GM23338 (cell line): Measurements from ENCODE around the gene C1GALT1C1L. TPM values are rescaled to one million over a fixed set of nuclear protein-coding genes. Genes with fewer than 3 reads are reported as not detected.

Experiments
- ATAC-seq: fragments of 200-7000 bp; cut with Tn5 transposase; 3 replicates; pipeline ENCODE4 v1.9.1; 2020
- DNase-seq: peaks from one replicate; pipeline ENCODE4 v3.0.0-alpha.2; 2015; ENCODE audit warnings: low spot score
- H2AFZ ChIP-seq: fragments of 200-600 bp; sonication (generic); 2 replicates; pipeline ENCODE4 v1.8.0; 2016; ENCODE audit warnings: antibody characterized with exemption, mild to moderate bottlenecking, moderate library complexity
- H3F3A ChIP-seq: fragments of 200-600 bp; sonication (generic); replicated peaks from 2 replicates; pipeline ENCODE4 v1.8.0; 2017; ENCODE audit warnings: antibody characterized with exemption, mixed run types, low read depth
- H3K27ac ChIP-seq: fragments of 200-600 bp; sonication (generic); 2 replicates; pipeline ENCODE4 v1.6.1; 2016; ENCODE audit warnings: low read depth
- H3K27me3 ChIP-seq: fragments of 200-600 bp; sonication (generic); 2 replicates; pipeline ENCODE4 v1.8.0; 2016; ENCODE audit warnings: mild to moderate bottlenecking, mixed run types, moderate library complexity; ENCODE audit not compliant: insufficient read depth
- H3K36me3 ChIP-seq: fragments of 200-600 bp; sonication (generic); 2 replicates; pipeline ENCODE4 v1.8.0; 2016; ENCODE audit warnings: mild to moderate bottlenecking; ENCODE audit not compliant: insufficient read depth
- H3K4me1 ChIP-seq: fragments of 200-600 bp; sonication (generic); 2 replicates; pipeline ENCODE4 v1.8.0; 2016; ENCODE audit warnings: mild to moderate bottlenecking, moderate library complexity; ENCODE audit not compliant: insufficient read depth
- H3K4me2 ChIP-seq: fragments of 200-600 bp; sonication (generic); 2 replicates; pipeline ENCODE4 v1.7.1; 2017; ENCODE audit warnings: mixed run types
- H3K4me3 ChIP-seq: fragments of 200-600 bp; sonication (generic); 2 replicates; pipeline ENCODE4 v1.6.1; 2016; ENCODE audit warnings: mixed run types
- H3K79me2 ChIP-seq: fragments of 200-600 bp; sonication (generic); replicated peaks from 2 replicates; pipeline ENCODE4 v1.8.0; 2017; ENCODE audit warnings: mild to moderate bottlenecking; ENCODE audit not compliant: insufficient read depth
- H3K9me2 ChIP-seq: fragments of 200-600 bp; sonication (generic); 2 replicates; pipeline ENCODE4 v1.8.0; 2017; ENCODE audit not compliant: insufficient read depth
- H4K20me1 ChIP-seq: fragments of 200-600 bp; sonication (generic); replicated peaks from 2 replicates; pipeline ENCODE4 v1.8.0; 2017; ENCODE audit warnings: mild to moderate bottlenecking; ENCODE audit not compliant: insufficient read depth
- H3K27ac Mint-ChIP-seq: 2 replicates; pipeline ENCODE4 v1.8.0; 2020; ENCODE audit warnings: inconsistent platforms, mild to moderate bottlenecking, moderate library complexity, mixed read lengths
- H3K27me3 Mint-ChIP-seq: 3 replicates; pipeline ENCODE4 v1.8.0; 2022; ENCODE audit warnings: low read depth, mild to moderate bottlenecking, moderate library complexity, mixed read lengths, inconsistent platforms; ENCODE audit not compliant: insufficient read depth, poor library complexity
- H3K36me3 Mint-ChIP-seq: 3 replicates; pipeline ENCODE4 v1.8.0; 2021; ENCODE audit warnings: low read depth, mild to moderate bottlenecking, inconsistent platforms, moderate library complexity, mixed read lengths
- H3K4me1 Mint-ChIP-seq: 3 replicates; pipeline ENCODE4 v1.8.0; 2020; ENCODE audit warnings: mild to moderate bottlenecking, inconsistent platforms, mixed read lengths
- H3K4me3 Mint-ChIP-seq: 3 replicates; pipeline ENCODE4 v1.8.0; 2021; ENCODE audit warnings: moderate library complexity, mild to moderate bottlenecking, inconsistent platforms, mixed read lengths
- H3K9me3 Mint-ChIP-seq: 3 replicates; pipeline ENCODE4 v1.8.0; 2020; ENCODE audit warnings: moderate library complexity, mild to moderate bottlenecking, inconsistent platforms, mixed read lengths
- CREB1 ChIP-seq: fragments of 250-450 bp; sonication (Bioruptor Pico); IDR thresholded peaks from 2 replicates; pipeline ENCODE4 v1.5.0; 2020; ENCODE audit warnings: low read depth, mild to moderate bottlenecking, moderate library complexity
- CTCF ChIP-seq, 2 experiments: fragments of 200-600 bp in 1 of 2; sonication (generic) in 1 of 2; conservative IDR thresholded peaks; 2 replicates each; pipeline versions ENCODE4 v1.5.1 to v1.6.1; 2016 to 2017; ENCODE audit warnings: antibody characterized with exemption in 2 of 2, low read depth in 2 of 2, mild to moderate bottlenecking in 2 of 2, moderate library complexity in 1 of 2
- ETS1 ChIP-seq: IDR thresholded peaks from 2 replicates; pipeline ENCODE4 v1.6.1; 2016; ENCODE audit warnings: antibody characterized with exemption
- EZH2 ChIP-seq: fragments of 200-600 bp; sonication (generic); IDR thresholded peaks from one replicate; pipeline ENCODE4 v1.8.0; 2017; ENCODE audit warnings: antibody characterized with exemption, mild to moderate bottlenecking, low read depth; ENCODE audit not compliant: unreplicated experiment
- EZH2phosphoT487 ChIP-seq: fragments of 200-600 bp; sonication (generic); IDR thresholded peaks from one replicate; pipeline ENCODE4 v1.8.1; 2018; ENCODE audit warnings: antibody characterized with exemption; ENCODE audit not compliant: unreplicated experiment
- JUNB ChIP-seq: IDR thresholded peaks from one replicate; pipeline ENCODE4 v1.6.1; 2016; ENCODE audit warnings: antibody characterized with exemption; ENCODE audit not compliant: unreplicated experiment
- NANOG ChIP-seq: IDR thresholded peaks from 2 replicates; pipeline ENCODE4 v1.6.1; 2016; ENCODE audit warnings: antibody characterized with exemption, borderline replicate concordance
- POLR2AphosphoS5 ChIP-seq: IDR thresholded peaks from 2 replicates; pipeline ENCODE4 v1.6.1; 2016; ENCODE audit warnings: antibody characterized with exemption, low read depth
- STAT1 ChIP-seq: IDR thresholded peaks from one replicate; pipeline ENCODE4 v1.6.1; 2016; ENCODE audit warnings: antibody characterized with exemption; ENCODE audit not compliant: unreplicated experiment
- ZNF114 ChIP-seq: fragments of 250-450 bp; sonication (Bioruptor Pico); IDR thresholded peaks from 2 replicates; pipeline ENCODE4 v1.5.0; 2020; ENCODE audit warnings: mild to moderate bottlenecking, moderate library complexity
- ZNF331 ChIP-seq: fragments of 250-450 bp; sonication (Bioruptor Pico); IDR thresholded peaks from 2 replicates; pipeline ENCODE4 v1.5.0; 2020; ENCODE audit warnings: low read depth, mild to moderate bottlenecking, moderate library complexity
- polyA plus RNA-seq: library from polyadenylated mRNA; unstranded; fragments of >200 nt; fragmentation: Nextera tagmentation; extraction: Ambion mirVana; gene quantifications from 2 replicates; pipeline ENCODE4 v1.2.1, GENCODE V29; 2016
- total RNA-seq: library from RNA; depleted of rRNA; stranded (reverse); fragments of >200 nt; shearing (Covaris generic); gene quantifications from 2 replicates; pipeline ENCODE4 v1.2.3, GENCODE V29; 2014
- TF ChIP-seq, protein P1 (sequence below): IDR thresholded peaks from one replicate; pipeline ENCODE4 v1.6.1; 2018; ENCODE audit warnings: antibody characterized with exemption; ENCODE audit not compliant: unreplicated experiment
- TF ChIP-seq, protein P2 (sequence below): fragments of 250-450 bp; sonication (Bioruptor Pico); IDR thresholded peaks from 2 replicates; pipeline ENCODE4 v1.5.0; 2020; ENCODE audit warnings: mild to moderate bottlenecking, moderate library complexity

Gene C1GALT1C1L
- total and polyA plus RNA-seq, 2 experiments from 2014 or later = 0.17 to 0.99 TPM

GRCh38 chr2:43710866-43711265, 34.6 kb upstream of the C1GALT1C1L start (continued):
- no peak for TF ChIP-seq EZH2

- Histone ChIP-seq H3K27me3 (no peaks in the 10 kb centered on the region), H2AFZ (no peak overlapping the region), H4K20me1 (no peaks in the 10 kb centered on the region), H3K4me2 (no peak overlapping the region), H3K4me1 (peaks cover under 1% of the 10 kb centered on the region; the same call in 1 of the 2 replicates), H3K9me2 (no peaks in the 10 kb centered on the region), H3K79me2 (no peaks in the 10 kb centered on the region), H3K27ac (no peak overlapping the region), H3K4me3 (no peak overlapping the region), H3K36me3 (no peaks in the 10 kb centered on the region), H3F3A (no peaks in the 10 kb centered on the region)
- H3K9me3 Mint-ChIP-seq = no peaks in the 10 kb centered on the region
- no peak overlapping the region for H3K27ac Mint-ChIP-seq
- H3K27me3 Mint-ChIP-seq = no peaks in the 10 kb centered on the region
- DNase-seq (no peak), ATAC-seq (no peak)
- TF ChIP-seq ETS1 = no peak
- no peak for TF ChIP-seq NANOG
- TF ChIP-seq STAT1 = no peak
- TF ChIP-seq POLR2AphosphoS5 = no peak
- TF ChIP-seq EZH2phosphoT487 = no peak
- no peak for TF ChIP-seq ZNF331 (CRISPR knock-in tag)
- TF ChIP-seq CTCF (conservative IDR thresholded peaks at IDR 0.05; ENCODE audit: low read depth in 2 of 2) = no peak
- TF ChIP-seq EZH2 = no peak
- TF ChIP-seq, protein P1, sequence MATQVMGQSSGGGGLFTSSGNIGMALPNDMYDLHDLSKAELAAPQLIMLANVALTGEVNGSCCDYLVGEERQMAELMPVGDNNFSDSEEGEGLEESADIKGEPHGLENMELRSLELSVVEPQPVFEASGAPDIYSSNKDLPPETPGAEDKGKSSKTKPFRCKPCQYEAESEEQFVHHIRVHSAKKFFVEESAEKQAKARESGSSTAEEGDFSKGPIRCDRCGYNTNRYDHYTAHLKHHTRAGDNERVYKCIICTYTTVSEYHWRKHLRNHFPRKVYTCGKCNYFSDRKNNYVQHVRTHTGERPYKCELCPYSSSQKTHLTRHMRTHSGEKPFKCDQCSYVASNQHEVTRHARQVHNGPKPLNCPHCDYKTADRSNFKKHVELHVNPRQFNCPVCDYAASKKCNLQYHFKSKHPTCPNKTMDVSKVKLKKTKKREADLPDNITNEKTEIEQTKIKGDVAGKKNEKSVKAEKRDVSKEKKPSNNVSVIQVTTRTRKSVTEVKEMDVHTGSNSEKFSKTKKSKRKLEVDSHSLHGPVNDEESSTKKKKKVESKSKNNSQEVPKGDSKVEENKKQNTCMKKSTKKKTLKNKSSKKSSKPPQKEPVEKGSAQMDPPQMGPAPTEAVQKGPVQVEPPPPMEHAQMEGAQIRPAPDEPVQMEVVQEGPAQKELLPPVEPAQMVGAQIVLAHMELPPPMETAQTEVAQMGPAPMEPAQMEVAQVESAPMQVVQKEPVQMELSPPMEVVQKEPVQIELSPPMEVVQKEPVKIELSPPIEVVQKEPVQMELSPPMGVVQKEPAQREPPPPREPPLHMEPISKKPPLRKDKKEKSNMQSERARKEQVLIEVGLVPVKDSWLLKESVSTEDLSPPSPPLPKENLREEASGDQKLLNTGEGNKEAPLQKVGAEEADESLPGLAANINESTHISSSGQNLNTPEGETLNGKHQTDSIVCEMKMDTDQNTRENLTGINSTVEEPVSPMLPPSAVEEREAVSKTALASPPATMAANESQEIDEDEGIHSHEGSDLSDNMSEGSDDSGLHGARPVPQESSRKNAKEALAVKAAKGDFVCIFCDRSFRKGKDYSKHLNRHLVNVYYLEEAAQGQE = no peak
- TF ChIP-seq ZNF114 (CRISPR knock-in tag) = no peak
- TF ChIP-seq, protein P2, sequence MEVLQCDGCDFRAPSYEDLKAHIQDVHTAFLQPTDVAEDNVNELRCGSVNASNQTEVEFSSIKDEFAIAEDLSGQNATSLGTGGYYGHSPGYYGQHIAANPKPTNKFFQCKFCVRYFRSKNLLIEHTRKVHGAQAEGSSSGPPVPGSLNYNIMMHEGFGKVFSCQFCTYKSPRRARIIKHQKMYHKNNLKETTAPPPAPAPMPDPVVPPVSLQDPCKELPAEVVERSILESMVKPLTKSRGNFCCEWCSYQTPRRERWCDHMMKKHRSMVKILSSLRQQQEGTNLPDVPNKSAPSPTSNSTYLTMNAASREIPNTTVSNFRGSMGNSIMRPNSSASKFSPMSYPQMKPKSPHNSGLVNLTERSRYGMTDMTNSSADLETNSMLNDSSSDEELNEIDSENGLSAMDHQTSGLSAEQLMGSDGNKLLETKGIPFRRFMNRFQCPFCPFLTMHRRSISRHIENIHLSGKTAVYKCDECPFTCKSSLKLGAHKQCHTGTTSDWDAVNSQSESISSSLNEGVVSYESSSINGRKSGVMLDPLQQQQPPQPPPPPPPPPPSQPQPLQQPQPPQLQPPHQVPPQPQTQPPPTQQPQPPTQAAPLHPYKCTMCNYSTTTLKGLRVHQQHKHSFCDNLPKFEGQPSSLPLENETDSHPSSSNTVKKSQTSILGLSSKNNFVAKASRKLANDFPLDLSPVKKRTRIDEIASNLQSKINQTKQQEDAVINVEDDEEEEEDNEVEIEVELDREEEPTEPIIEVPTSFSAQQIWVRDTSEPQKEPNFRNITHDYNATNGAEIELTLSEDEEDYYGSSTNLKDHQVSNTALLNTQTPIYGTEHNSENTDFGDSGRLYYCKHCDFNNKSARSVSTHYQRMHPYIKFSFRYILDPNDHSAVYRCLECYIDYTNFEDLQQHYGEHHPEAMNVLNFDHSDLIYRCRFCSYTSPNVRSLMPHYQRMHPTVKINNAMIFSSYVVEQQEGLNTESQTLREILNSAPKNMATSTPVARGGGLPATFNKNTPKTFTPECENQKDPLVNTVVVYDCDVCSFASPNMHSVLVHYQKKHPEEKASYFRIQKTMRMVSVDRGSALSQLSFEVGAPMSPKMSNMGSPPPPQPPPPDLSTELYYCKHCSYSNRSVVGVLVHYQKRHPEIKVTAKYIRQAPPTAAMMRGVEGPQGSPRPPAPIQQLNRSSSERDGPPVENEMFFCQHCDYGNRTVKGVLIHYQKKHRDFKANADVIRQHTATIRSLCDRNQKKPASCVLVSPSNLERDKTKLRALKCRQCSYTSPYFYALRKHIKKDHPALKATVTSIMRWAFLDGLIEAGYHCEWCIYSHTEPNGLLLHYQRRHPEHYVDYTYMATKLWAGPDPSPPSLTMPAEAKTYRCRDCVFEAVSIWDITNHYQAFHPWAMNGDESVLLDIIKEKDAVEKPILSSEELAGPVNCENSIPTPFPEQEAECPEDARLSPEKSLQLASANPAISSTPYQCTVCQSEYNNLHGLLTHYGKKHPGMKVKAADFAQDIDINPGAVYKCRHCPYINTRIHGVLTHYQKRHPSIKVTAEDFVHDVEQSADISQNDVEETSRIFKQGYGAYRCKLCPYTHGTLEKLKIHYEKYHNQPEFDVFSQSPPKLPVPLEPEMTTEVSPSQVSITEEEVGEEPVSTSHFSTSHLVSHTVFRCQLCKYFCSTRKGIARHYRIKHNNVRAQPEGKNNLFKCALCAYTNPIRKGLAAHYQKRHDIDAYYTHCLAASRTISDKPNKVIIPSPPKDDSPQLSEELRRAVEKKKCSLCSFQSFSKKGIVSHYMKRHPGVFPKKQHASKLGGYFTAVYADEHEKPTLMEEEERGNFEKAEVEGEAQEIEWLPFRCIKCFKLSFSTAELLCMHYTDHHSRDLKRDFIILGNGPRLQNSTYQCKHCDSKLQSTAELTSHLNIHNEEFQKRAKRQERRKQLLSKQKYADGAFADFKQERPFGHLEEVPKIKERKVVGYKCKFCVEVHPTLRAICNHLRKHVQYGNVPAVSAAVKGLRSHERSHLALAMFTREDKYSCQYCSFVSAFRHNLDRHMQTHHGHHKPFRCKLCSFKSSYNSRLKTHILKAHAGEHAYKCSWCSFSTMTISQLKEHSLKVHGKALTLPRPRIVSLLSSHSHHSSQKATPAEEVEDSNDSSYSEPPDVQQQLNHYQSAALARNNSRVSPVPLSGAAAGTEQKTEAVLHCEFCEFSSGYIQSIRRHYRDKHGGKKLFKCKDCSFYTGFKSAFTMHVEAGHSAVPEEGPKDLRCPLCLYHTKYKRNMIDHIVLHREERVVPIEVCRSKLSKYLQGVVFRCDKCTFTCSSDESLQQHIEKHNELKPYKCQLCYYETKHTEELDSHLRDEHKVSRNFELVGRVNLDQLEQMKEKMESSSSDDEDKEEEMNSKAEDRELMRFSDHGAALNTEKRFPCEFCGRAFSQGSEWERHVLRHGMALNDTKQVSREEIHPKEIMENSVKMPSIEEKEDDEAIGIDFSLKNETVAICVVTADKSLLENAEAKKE (CRISPR knock-in tag) = no peak
- no peak for TF ChIP-seq JUNB
- no peak for TF ChIP-seq CREB1 (CRISPR knock-in tag)
- H3K36me3 Mint-ChIP-seq = no peaks in the 10 kb centered on the region
- no peak overlapping the region for H3K4me3 Mint-ChIP-seq
- H3K4me1 Mint-ChIP-seq = peaks cover 17% of the 10 kb centered on the region
Measured at GRCh38 chr2:43708891-43709290, 32.7 kb upstream of the C1GALT1C1L start.
